Loucy (cell line): Measurements from ENCODE around the gene CTSF.

Source experiments
- H2AFZ ChIP-seq: fragments of 200-600 bp; sonication (generic); 2 replicates; pipeline ENCODE4 v1.6.0; 2016; ENCODE audit warnings: antibody characterized with exemption, mild to moderate bottlenecking, low read length, moderate library complexity
- H3F3A ChIP-seq: fragments of 200-600 bp; 2 replicates; pipeline ENCODE4 v1.6.0; 2016; ENCODE audit warnings: antibody characterized with exemption, low read depth, mild to moderate bottlenecking
- H3K27me3 ChIP-seq: fragments of 200-600 bp; sonication (generic); 2 replicates; pipeline ENCODE4 v1.6.1; 2014; ENCODE audit warnings: low read length, mild to moderate bottlenecking; ENCODE audit not compliant: insufficient read depth, poor library complexity, severe bottlenecking
- H3K36me3 ChIP-seq: fragments of 200-600 bp; sonication (generic); 2 replicates; pipeline ENCODE4 v1.6.1; 2016; ENCODE audit warnings: low read length; ENCODE audit not compliant: insufficient read depth
- H3K4me1 ChIP-seq: fragments of 200-600 bp; sonication (generic); 2 replicates; pipeline ENCODE4 v1.5.1; 2014; ENCODE audit warnings: low read length, mild to moderate bottlenecking; ENCODE audit not compliant: insufficient read depth, poor library complexity, severe bottlenecking
- H3K4me2 ChIP-seq: fragments of 200-600 bp; sonication (generic); 2 replicates; pipeline ENCODE4 v1.6.0; 2014; ENCODE audit warnings: antibody characterized with exemption, low read length, low read depth, mild to moderate bottlenecking; ENCODE audit not compliant: poor library complexity, severe bottlenecking
- H3K4me3 ChIP-seq: fragments of 200-600 bp; sonication (generic); 2 replicates; pipeline ENCODE4 v1.5.1; 2014; ENCODE audit warnings: low read length, mild to moderate bottlenecking, mixed read lengths; ENCODE audit not compliant: poor library complexity, severe bottlenecking
- H3K79me2 ChIP-seq: fragments of 200-600 bp; sonication (generic); 2 replicates; pipeline ENCODE4 v1.6.1; 2014; ENCODE audit warnings: low read length; ENCODE audit not compliant: insufficient read depth
- H3K9ac ChIP-seq: fragments of 200-600 bp; sonication (generic); 2 replicates; pipeline ENCODE4 v1.6.0; 2014; ENCODE audit warnings: mild to moderate bottlenecking, low read depth, low read length, moderate library complexity; ENCODE audit not compliant: poor library complexity, severe bottlenecking
- H3K9me2 ChIP-seq: fragments of 200-600 bp; sonication (generic); replicated peaks from 2 replicates; pipeline ENCODE4 v1.6.1; 2016; ENCODE audit warnings: low read depth, low read length, mixed read lengths
- H3K9me3 ChIP-seq: fragments of 200-600 bp; sonication (generic); 2 replicates; pipeline ENCODE4 v1.6.1; 2014; ENCODE audit warnings: mild to moderate bottlenecking, antibody characterized with exemption, low read length, low read depth; ENCODE audit not compliant: insufficient read depth
- H4K20me1 ChIP-seq: fragments of 200-600 bp; sonication (generic); 2 replicates; pipeline ENCODE4 v1.6.0; 2014; ENCODE audit warnings: antibody characterized with exemption, low read length, mild to moderate bottlenecking; ENCODE audit not compliant: insufficient read depth, poor library complexity, severe bottlenecking
- EZH2phosphoT487 ChIP-seq: fragments of 200-600 bp; IDR thresholded peaks from 2 replicates; pipeline ENCODE4 v1.6.1; 2018; ENCODE audit warnings: antibody characterized with exemption, mild to moderate bottlenecking, moderate library complexity, borderline replicate concordance
- TF ChIP-seq, protein P1 (sequence below): fragments of 200-600 bp; sonication (generic); conservative IDR thresholded peaks from 2 replicates; pipeline ENCODE4 v1.5.1; 2014; ENCODE audit warnings: mild to moderate bottlenecking, antibody characterized with exemption, low read length

The CTSF gene

DNA sequence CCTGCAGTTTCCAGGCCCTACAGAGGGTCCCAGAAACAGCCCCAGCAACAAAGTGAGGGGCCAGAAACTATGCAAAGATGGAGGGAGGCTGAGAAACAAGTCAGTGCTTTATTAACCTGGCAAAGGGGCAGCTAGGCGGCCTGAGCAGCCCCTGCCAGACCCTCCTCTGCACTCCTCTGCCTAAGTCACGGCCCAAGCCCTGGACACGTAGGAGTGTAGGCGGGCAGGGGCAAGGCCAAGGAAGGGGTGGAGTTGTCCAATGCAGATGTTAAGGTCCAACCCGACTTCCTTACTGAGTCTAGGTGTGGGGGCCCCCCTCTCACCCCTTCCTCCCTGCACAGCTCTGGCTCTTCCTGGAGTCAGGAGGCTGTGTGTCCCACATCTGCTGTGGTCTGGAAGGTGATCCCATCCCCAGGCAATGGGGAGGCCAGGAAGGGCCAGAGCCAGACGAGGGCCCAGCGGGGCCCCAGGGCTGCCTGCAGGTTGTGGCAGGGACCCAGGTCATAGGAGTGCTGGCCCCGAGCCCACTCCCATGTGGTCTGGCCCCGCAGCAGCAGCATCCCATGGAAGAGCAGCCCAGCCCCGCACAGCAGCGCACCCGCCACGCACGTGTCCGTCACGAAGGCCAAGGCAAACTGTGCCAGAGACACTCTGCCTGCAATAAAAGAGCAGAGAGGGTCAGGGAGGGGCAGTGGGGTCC is 29.1 kb downstream of the CTSF start:
- Histone ChIP-seq H3K36me3 (no peaks in the 10 kb centered on the region; the same call in 1 of the 2 replicates), H3K9me3 (no peaks in the 10 kb centered on the region), H3K79me2 (peaks cover 22% of the 10 kb centered on the region)

DNA sequence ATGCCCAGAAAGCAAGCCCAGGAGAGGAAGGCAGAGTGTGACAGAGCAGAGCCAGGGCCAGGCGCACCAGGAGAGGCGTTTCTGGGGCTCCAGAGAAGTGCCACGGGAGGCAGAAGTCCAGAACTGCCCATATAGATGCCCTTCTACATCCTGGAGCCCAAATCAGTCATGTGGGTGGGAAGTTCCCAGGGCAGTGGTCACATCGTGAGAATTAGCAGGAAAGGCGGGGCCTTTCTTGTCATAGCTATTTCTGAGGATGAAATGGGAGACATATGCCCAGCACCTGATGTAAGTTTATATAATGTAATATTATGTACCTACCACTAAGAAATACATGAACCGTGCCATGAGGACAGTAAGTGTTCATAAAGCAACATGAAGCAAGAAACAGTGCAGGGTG is 35.6 kb downstream of the CTSF start:
- H3F3A ChIP-seq, result no peaks in the 10 kb centered on the region
- H3K36me3 ChIP-seq, result no peaks in the 10 kb centered on the region
- H3K9me2 ChIP-seq, result no peaks in the 10 kb centered on the region
- H3K4me1 ChIP-seq, result no peaks in the 10 kb centered on the region
- H3K4me2 ChIP-seq, result no peak overlapping the region
- H3K4me3 ChIP-seq, result no peak overlapping the region
- no peak for TF ChIP-seq EZH2phosphoT487
- TF ChIP-seq, protein P1, sequence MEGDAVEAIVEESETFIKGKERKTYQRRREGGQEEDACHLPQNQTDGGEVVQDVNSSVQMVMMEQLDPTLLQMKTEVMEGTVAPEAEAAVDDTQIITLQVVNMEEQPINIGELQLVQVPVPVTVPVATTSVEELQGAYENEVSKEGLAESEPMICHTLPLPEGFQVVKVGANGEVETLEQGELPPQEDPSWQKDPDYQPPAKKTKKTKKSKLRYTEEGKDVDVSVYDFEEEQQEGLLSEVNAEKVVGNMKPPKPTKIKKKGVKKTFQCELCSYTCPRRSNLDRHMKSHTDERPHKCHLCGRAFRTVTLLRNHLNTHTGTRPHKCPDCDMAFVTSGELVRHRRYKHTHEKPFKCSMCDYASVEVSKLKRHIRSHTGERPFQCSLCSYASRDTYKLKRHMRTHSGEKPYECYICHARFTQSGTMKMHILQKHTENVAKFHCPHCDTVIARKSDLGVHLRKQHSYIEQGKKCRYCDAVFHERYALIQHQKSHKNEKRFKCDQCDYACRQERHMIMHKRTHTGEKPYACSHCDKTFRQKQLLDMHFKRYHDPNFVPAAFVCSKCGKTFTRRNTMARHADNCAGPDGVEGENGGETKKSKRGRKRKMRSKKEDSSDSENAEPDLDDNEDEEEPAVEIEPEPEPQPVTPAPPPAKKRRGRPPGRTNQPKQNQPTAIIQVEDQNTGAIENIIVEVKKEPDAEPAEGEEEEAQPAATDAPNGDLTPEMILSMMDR, result no peak
- H3K9me3 ChIP-seq, result no peaks in the 10 kb centered on the region
- no peaks in the 10 kb centered on the region for H3K79me2 ChIP-seq
- H2AFZ ChIP-seq, result no peak overlapping the region
- no peaks in the 10 kb centered on the region for H3K27me3 ChIP-seq
- no peak overlapping the region for H3K9ac ChIP-seq
- no peaks in the 10 kb centered on the region for H4K20me1 ChIP-seq

More for the DNA sequence above, 29.1 kb downstream of the CTSF start:
- Histone ChIP-seq H2AFZ (no peak overlapping the region), H3K27me3 (no peaks in the 10 kb centered on the region), H3K4me3 (no peak overlapping the region), H4K20me1 (no peaks in the 10 kb centered on the region), H3K4me1 (peaks cover 11% of the 10 kb centered on the region), H3K9ac (no peak overlapping the region), H3K4me2 (no peak overlapping the region), H3K9me2 (no peaks in the 10 kb centered on the region), H3F3A (peaks cover 4% of the 10 kb centered on the region; the same call in 1 of the 2 replicates)
- no peak for TF ChIP-seq EZH2phosphoT487
- TF ChIP-seq, protein P1, result no peak

DNA sequence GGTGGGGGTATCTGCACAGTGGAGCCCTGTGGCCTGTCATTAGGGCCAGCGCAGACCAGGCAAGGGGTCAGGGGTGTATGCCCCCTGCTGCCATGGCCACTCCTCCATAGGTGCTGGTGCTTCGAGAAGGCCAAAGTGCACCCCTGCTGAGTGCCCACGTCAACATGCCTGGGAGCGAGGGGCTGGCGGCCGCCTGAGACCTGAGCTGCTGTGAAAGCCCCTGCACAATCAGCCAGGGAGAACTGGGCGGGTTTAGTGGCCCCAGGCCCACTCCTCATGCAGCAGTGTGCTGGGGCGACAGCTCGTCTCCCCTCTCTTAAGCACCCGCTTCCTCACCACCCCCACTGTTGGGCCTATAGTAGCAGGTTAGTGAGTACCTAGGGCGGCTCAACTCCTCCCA is 36.6 kb downstream of the CTSF start:
- no peak overlapping the region for H2AFZ ChIP-seq
- no peaks in the 10 kb centered on the region for H3K36me3 ChIP-seq
- H3K4me3 ChIP-seq, result no peak overlapping the region
- no peak overlapping the region for H3K4me2 ChIP-seq
- TF ChIP-seq EZH2phosphoT487, result no peak
- TF ChIP-seq, protein P1, result no peak
- H3K9me3 ChIP-seq, result no peaks in the 10 kb centered on the region
- H3K9me2 ChIP-seq, result no peaks in the 10 kb centered on the region
- no peaks in the 10 kb centered on the region for H3K79me2 ChIP-seq
- H3K9ac ChIP-seq, result no peak overlapping the region
- no peaks in the 10 kb centered on the region for H3F3A ChIP-seq
- no peaks in the 10 kb centered on the region for H3K4me1 ChIP-seq
- H3K27me3 ChIP-seq, result no peaks in the 10 kb centered on the region
- no peaks in the 10 kb centered on the region for H4K20me1 ChIP-seq
